HEK293T (cell line): ENCODE data around the gene SCMH1.

Experiments
- FOXK2 ChIP-seq: fragments of 450-650 bp; IDR thresholded peaks from 2 replicates; pipeline ENCODE4 v1.6.1; 2016; ENCODE audit warnings: mild to moderate bottlenecking
- TARDBP ChIP-seq: fragments of 450-650 bp; IDR thresholded peaks from 2 replicates; pipeline ENCODE4 v1.6.1; 2016

DNA sequence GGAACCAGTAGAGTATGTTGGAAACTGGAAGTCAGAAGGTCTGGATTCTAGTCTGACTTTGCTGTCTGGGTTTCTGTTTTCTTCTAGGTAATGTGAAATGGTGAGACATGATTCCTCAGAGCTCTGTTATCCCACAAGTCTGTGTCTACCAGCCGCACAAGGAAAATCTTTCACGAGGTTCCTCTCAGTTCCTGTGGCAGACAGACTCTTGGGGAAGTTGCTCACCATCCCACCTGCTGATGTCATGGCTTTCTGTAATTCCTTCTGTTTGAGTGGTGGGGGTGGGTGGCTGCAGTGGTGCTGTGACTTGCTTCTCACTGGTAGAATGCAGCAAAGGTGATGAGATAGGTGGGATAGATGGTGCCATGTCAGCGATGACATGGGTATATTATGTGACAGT, 17.1 kb upstream of the SCMH1 start:
- TF ChIP-seq FOXK2 = no peak
- no peak for TF ChIP-seq TARDBP
